GM03348 (cell line): ENCODE results near the gene AFF2.
"Not testable (repeated sequence)": the region's sequence is repeated elsewhere in the genome, so short reads cannot be mapped to it uniquely, and the experiment has no call there.

Source experiments
- DNase-seq: peaks from one replicate; pipeline ENCODE4 v3.0.0; 2012; ENCODE audit warnings: low spot score

Gene AFF2

DNA sequence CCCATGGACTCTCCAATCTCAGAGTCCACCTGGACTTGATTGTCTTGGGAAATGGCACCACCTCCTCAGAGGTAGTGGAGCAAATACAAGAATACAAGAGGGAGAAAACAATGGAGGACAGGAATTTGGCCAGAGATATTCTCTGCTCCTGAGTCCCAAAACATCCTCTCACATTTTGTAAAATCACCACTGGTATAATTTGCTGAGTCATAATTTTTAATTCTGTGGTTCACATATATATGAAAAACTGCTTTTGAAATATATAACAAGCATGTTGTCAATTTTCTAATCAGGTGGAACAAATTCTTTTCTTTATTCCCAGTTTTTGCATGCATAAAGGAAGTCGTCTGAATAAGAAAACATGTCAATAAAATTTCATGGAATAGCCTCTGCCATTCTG, 356.1 kb downstream of the AFF2 start:
- no peak for DNase-seq

- no peak for DNase-seq
Measured at GRCh38 chrX:148865277-148866210, 365.1 kb downstream of the AFF2 start.

DNA sequence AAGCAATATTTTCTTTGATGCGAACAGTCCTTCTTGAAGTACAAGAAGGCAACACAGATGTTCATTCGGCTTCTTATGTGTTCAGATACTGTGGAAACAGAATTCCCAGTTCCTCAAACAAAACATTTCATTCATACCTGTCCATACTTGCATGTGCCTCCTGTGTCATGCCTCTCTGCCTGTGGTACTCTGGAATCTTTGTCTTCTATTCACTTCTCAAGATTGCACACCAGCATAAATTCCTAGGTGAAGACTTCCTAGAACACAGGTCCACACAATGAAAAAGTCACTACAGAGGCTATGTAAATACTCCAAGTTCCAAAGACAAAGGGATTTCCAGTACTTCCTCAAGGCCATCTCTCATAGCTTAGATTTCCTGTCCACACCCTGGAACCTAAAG, 367.2 kb downstream of the AFF2 start:
- DNase-seq, result no peak

- DNase-seq, result peak; percentile 53
Measured at GRCh38 chrX:148871422-148872160, 371.2 kb downstream of the AFF2 start.

- DNase-seq, result no peak
Measured at GRCh38 chrX:148872161-148872535, 371.7 kb downstream of the AFF2 start.

DNA sequence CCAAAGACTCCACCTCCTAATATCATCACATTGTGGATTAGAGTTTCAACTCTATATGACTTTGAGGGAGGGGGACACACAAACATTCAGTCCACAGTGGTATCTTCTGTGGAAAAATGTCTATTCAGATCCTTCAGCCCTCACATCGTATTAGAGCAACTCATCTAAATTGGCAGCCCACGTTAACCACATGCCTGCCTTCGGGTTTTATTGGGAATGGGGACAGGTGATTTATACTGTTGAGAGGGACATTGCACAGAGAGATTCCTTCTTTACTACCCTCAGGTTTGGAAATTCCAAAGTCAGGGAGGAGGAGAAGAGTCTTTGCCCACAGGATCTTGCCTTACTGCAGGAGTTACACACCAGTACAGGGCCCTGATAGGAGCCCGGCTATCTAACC, 372.5 kb downstream of the AFF2 start:
- no peak for DNase-seq

- peak; percentile 4 for DNase-seq
Measured at GRCh38 chrX:148874636-148875246, 374.3 kb downstream of the AFF2 start.

- DNase-seq, result peak; percentile 15
Measured at GRCh38 chrX:148878371-148878770, 378.0 kb downstream of the AFF2 start.

GRCh38 chrX:148885203-148885602, 384.8 kb downstream of the AFF2 start:
- no peak for DNase-seq

DNA sequence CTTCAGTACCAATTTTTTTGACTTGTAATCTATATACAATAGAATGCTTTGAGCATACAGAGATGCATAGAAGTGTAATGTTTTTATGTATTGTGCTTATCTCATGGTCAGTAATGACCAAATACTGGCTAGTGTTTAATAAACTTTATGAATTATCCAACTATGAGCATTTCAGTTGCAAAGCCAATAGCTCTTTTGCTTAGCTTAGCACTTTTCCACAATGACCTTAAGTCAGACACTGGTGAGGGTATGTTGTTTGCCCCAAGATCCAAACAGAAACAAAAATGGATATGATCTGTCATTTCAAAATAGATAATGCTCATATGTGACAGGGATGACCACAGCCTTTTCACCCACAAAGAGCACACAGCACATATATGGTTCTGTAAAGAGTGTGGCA, 393.0 kb downstream of the AFF2 start:
- DNase-seq, result no peak

DNA sequence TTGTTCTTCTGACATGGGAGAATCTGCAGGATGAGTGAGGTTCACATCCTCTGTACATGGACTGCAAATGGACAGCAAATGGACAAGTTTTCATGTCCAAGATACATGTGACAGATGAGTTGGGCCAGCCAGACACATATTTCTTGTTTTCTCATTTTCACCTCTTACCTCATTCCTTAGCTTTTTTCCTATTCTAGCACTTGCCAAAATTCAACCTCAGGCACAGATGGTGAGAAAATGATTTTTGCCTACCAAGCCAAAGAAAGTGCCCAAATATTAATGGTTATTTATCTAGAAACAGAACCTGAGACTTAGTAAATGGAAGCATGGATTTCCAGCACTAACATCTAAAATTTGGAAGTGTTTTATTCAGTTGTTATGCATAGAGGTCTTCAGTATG, 402.2 kb downstream of the AFF2 start:
- DNase-seq, result no peak

DNA sequence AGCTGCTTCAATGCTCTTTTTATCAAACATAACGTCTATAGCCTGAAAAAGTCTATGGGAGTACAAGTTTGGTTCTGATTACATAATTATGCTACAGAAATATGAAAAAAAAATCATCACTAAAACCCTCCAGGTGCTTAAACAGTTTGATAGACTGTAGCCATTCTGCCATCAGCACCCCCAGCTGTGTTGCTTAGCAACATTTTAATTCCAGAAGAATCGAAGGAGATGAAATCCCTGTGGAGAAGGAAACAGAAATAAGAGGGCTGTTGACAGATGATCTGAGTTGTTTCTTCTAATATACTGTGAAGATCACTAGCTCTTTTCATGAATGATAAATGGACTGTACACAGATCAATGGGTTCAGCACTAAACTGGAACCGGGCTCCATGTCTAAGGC, 402.8 kb downstream of the AFF2 start:
- DNase-seq, result no peak

- no peak for DNase-seq
Measured at GRCh38 chrX:148904421-148905111, 404.1 kb downstream of the AFF2 start.

- no peak for DNase-seq
Measured at GRCh38 chrX:148905400-148905799, 405.0 kb downstream of the AFF2 start.

DNA sequence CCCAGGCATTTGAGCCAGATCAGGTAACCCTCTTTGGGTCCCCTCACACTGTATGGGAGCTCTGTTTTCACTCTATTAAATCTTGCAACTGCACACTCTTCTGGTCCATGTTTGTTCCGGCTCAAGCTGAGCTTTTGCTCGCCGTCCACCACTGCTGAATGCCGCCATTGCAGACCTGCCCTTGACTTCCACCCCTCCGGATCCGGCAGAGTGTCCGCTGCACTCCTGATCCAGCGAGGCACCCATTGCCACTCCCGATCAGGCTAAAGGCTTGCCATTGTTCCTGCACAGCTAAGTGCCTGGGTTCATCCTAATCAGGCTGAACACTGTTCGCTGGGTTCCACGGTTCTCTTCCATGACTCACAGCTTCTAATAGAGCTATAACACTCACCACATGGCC, 406.2 kb downstream of the AFF2 start:
- DNase-seq, result not testable (repeated sequence)

DNA sequence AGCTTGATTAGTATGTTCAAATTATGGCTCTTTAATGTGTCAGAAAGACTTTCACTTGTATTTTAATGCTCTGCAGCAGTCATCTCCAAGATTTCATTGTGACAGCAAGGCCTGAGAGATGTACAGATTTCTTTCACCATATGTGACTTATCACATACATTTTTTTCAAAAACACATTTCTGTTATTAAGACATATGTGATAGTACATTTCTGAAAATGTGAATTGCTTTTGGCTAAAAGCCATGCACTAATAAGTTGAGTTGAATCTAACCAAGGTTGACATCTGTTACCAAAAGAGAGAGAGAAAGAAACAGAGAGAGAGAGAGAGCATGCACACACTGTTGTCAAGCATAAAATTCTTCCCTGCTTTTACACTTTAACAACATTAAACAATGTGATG, 409.3 kb downstream of the AFF2 start:
- DNase-seq, result no peak

DNA sequence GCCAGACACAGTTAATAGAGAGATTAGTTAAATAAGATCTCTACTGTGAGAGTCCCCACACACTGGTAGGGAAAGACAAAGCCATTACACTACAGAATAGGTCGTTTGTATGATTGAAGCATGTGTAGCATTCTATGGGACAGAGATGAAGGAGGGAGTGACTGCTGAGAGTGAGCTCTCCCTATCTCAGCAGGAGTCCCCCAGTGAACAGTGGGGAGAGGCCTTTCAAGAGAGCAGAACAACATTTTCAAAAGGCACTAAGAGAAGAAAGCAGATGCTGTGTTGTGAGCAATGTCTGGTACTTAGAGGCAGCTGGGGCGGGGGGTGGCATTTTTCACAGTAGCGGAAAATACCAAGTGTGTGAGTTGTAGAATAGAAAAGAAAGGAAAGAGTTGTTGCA, 413.6 kb downstream of the AFF2 start:
- no peak for DNase-seq

GRCh38 chrX:148914783-148915182, 414.4 kb downstream of the AFF2 start:
- DNase-seq, result no peak

GRCh38 chrX:148915474-148915873, 415.1 kb downstream of the AFF2 start:
- no peak for DNase-seq

- no peak for DNase-seq
Measured at GRCh38 chrX:148917441-148917840, 417.0 kb downstream of the AFF2 start.

GRCh38 chrX:148923631-148924030, 423.2 kb downstream of the AFF2 start:
- no peak for DNase-seq

- DNase-seq, result no peak
Measured at GRCh38 chrX:148926371-148926770, 426.0 kb downstream of the AFF2 start.
